Measurements from ENCODE around the gene CCNB2.
A peak's percentile ranks its signal among the peaks of the same experiment; 100 is the strongest.

The CCNB2 gene

GRCh38 chr15:59096429-59096828 is 8.5 kb upstream of the CCNB2 start:
- Histone ChIP-seq H3K9ac (ENCODE audit: low read length) (no peak overlapping the region), H3K9me3 (ENCODE audit: insufficient read depth, low read length) (no peaks in the 10 kb centered on the region), H3K27ac (ENCODE audit: low read length) (no peak overlapping the region), H2AFZ (ENCODE audit: low read depth, low read length) (no peak overlapping the region), H3K4me3 (ENCODE audit: low read length) (no peak overlapping the region), H3K79me2 (ENCODE audit: low read length) (no peaks in the 10 kb centered on the region), H3K4me2 (ENCODE audit: low read length) (no peak overlapping the region), H4K20me1 (ENCODE audit: insufficient read depth, low read length) (no peaks in the 10 kb centered on the region), H3K27me3 (ENCODE audit: low read depth, low read length) (no peaks in the 10 kb centered on the region), H3K36me3 (replicated peaks; ENCODE audit: low read depth, low read length) (peaks cover 33% of the 10 kb centered on the region), H3K4me1 (ENCODE audit: low read length) (no peaks in the 10 kb centered on the region)
- TF ChIP-seq, protein P1, sequence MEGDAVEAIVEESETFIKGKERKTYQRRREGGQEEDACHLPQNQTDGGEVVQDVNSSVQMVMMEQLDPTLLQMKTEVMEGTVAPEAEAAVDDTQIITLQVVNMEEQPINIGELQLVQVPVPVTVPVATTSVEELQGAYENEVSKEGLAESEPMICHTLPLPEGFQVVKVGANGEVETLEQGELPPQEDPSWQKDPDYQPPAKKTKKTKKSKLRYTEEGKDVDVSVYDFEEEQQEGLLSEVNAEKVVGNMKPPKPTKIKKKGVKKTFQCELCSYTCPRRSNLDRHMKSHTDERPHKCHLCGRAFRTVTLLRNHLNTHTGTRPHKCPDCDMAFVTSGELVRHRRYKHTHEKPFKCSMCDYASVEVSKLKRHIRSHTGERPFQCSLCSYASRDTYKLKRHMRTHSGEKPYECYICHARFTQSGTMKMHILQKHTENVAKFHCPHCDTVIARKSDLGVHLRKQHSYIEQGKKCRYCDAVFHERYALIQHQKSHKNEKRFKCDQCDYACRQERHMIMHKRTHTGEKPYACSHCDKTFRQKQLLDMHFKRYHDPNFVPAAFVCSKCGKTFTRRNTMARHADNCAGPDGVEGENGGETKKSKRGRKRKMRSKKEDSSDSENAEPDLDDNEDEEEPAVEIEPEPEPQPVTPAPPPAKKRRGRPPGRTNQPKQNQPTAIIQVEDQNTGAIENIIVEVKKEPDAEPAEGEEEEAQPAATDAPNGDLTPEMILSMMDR (IDR thresholded peaks at IDR 0.05; ENCODE audit: low read depth, low read length): no peak
- no peak for TF ChIP-seq EZH2phosphoT487 (IDR thresholded peaks at IDR 0.05; ENCODE audit: low read depth)

GRCh38 chr15:59099162-59099685 is 5.7 kb upstream of the CCNB2 start:
- Histone ChIP-seq H3K27ac (ENCODE audit: low read length) (no peak overlapping the region), H3K9ac (ENCODE audit: low read length) (no peak overlapping the region), H3K4me1 (ENCODE audit: low read length) (peaks cover 2% of the 10 kb centered on the region), H2AFZ (ENCODE audit: low read depth, low read length) (no peak overlapping the region), H3K9me3 (ENCODE audit: insufficient read depth, low read length) (no peaks in the 10 kb centered on the region), H4K20me1 (ENCODE audit: insufficient read depth, low read length) (no peaks in the 10 kb centered on the region), H3K79me2 (ENCODE audit: low read length) (no peaks in the 10 kb centered on the region), H3K4me2 (ENCODE audit: low read length) (no peak overlapping the region), H3K27me3 (ENCODE audit: low read depth, low read length) (no peaks in the 10 kb centered on the region), H3K4me3 (ENCODE audit: low read length) (no peak overlapping the region), H3K36me3 (replicated peaks; ENCODE audit: low read depth, low read length) (peaks cover 23% of the 10 kb centered on the region)
- TF ChIP-seq, protein P1 (IDR thresholded peaks at IDR 0.05; ENCODE audit: low read depth, low read length): no peak
- TF ChIP-seq EZH2phosphoT487 (IDR thresholded peaks at IDR 0.05; ENCODE audit: low read depth): no peak

DNA sequence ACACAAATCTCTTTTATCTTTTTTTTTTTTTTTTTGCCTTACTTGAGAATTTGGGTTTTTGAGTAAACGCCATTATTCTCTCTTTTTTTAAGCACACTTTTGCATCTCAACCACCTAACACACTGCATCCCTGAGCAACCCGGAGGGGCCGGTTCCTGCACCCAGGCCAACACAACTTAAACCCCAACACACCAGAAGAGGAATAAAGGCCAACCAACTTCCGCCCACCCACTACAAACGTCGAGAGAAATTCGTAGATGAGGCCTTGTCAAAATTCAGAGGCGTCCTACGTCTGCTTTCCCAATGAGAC is 389 bp upstream of the CCNB2 start:
- Histone ChIP-seq H3K4me1 (ENCODE audit: low read length) (peaks cover 11% of the 10 kb centered on the region), H3K27ac (ENCODE audit: low read length) (peak overlapping the region; percentile 68), H3K4me2 (ENCODE audit: low read length) (peak overlapping the region; percentile 67), H3K4me3 (ENCODE audit: low read length) (peak overlapping the region; percentile 85), H3K36me3 (replicated peaks; ENCODE audit: low read depth, low read length) (peaks cover 28% of the 10 kb centered on the region), H2AFZ (ENCODE audit: low read depth, low read length) (peak overlapping the region; percentile 67), H3K79me2 (ENCODE audit: low read length) (peaks cover 15% of the 10 kb centered on the region), H3K9me3 (ENCODE audit: insufficient read depth, low read length) (no peaks in the 10 kb centered on the region), H3K9ac (ENCODE audit: low read length) (peak overlapping the region; percentile 80), H4K20me1 (ENCODE audit: insufficient read depth, low read length) (no peaks in the 10 kb centered on the region), H3K27me3 (ENCODE audit: low read depth, low read length) (no peaks in the 10 kb centered on the region)
- no peak for TF ChIP-seq EZH2phosphoT487 (IDR thresholded peaks at IDR 0.05; ENCODE audit: low read depth)
- TF ChIP-seq, protein P1 (IDR thresholded peaks at IDR 0.05; ENCODE audit: low read depth, low read length): no peak

- no peak for TF ChIP-seq EZH2phosphoT487 (IDR thresholded peaks at IDR 0.05; ENCODE audit: low read depth)
- TF ChIP-seq, protein P1 (IDR thresholded peaks at IDR 0.05; ENCODE audit: low read depth, low read length): peak; percentile 39
- peak overlapping the region; percentile 67 for H3K4me2 ChIP-seq (ENCODE audit: low read length)
- H3K9ac ChIP-seq (ENCODE audit: low read length): peak overlapping the region; percentile 80
- no peaks in the 10 kb centered on the region for H4K20me1 ChIP-seq (ENCODE audit: insufficient read depth, low read length)
- no peaks in the 10 kb centered on the region for H3K27me3 ChIP-seq (ENCODE audit: low read depth, low read length)
- peaks cover 32% of the 10 kb centered on the region for H3K36me3 ChIP-seq (replicated peaks; ENCODE audit: low read depth, low read length)
- H3K4me1 ChIP-seq (ENCODE audit: low read length): peaks cover 11% of the 10 kb centered on the region
- H3K27ac ChIP-seq (ENCODE audit: low read length): 0 out of 2 replicates have a peak overlapping the region, but pooled peaks have one; percentile 64
- H2AFZ ChIP-seq (ENCODE audit: low read depth, low read length): no peak overlapping the region
- peak overlapping the region; percentile 85 for H3K4me3 ChIP-seq (ENCODE audit: low read length)
- no peaks in the 10 kb centered on the region for H3K9me3 ChIP-seq (ENCODE audit: insufficient read depth, low read length)
- H3K79me2 ChIP-seq (ENCODE audit: low read length): peaks cover 15% of the 10 kb centered on the region
Measured at GRCh38 chr15:59105854-59106253, 908 bp downstream of the CCNB2 start.
